GM19467 (cell line): Measurements from ENCODE around the gene USP47.
A peak's percentile ranks its signal among the peaks of the same experiment; 100 is the strongest.
"Not testable (repeated sequence)": the region's sequence is repeated elsewhere in the genome, so short reads cannot be mapped to it uniquely, and the experiment has no call there.

Source experiments
- ATAC-seq: cut with Tn5 transposase; IDR thresholded peaks from one replicate; pipeline ENCODE4 v1.9.1; 2021; ENCODE audit warnings: mild to moderate bottlenecking, moderate library complexity; ENCODE audit not compliant: unreplicated experiment

USP47 gene

GRCh38 chr11:11827272-11827671, 14.5 kb upstream of the USP47 start:
- no peak for ATAC-seq

GRCh38 chr11:11831406-11831805, 10.4 kb upstream of the USP47 start:
- not testable (repeated sequence) for ATAC-seq

DNA sequence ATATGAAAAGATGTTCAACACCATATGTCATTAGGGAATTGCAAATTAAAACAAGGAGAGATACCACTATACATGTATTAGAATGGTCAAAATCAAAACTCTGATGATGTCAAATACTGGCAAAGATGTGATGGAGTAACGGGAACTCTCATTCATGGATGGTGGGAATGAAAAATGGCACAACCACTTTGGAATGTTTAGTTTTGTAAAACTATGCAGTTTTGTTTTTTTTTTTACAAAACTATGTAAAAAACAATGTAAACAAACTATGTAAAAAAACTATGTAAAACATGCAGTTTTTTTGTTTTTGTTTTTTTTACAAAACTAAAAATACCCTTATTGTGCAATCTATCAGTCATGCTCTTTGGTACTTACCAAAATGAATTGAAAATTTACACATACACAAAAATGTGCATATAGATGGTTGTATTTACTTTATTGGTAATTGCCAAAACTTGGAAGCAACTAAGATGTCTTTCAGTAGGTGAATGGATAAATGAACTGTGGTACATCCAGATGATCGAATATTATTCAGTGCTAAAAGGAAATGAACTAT, 5.0 kb upstream of the USP47 start:
- ATAC-seq, result no peak

DNA sequence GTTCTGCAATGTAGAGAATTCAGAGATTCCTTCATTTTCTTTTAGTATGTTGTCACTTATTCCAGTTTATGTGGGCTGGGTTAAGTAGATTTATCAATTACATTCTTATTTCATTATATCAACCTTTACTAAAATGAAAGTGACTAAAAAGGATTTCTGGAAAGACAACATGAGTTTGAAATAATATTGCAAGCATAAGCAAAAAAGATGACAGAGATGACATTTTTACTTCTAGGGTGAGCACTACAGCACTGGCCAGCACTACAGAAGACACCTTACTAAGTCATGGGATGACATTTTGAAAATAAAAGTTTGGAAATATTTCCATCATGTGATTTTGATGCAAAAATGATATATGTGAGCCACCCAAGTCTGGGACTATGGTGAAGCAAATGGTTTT, 2.1 kb upstream of the USP47 start:
- no peak for ATAC-seq

GRCh38 chr11:11841116-11841722, 553 bp upstream of the USP47 start:
- peak; percentile 25 for ATAC-seq

DNA sequence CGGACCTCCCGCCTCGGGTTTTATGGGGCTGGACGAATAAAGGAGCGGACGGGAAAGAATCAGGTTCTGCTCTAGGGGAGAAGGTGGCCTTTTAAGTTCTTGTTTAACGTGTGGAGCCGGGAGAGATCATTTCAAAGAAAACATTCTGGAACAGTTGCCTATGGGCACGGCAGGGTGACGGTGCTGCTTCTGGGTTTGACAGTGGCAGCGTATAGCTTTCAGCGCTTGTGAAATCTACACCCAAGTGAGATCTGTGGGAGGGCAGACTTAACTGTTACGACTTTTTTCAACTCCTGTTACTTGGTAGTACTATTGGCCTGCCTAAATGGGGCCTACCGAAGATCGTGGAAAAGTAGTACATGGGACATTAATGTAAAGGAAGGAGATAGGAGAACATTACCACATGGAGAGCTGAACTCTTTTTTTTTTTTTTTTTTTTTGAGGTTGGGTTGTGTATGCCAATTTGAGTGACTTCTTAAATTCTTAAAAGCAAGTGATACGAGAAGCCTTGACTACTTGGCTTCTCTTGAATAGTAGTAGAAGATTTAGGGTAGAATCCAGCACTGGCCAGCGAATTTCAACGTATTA, 743 bp downstream of the USP47 start:
- peak; percentile 29 for ATAC-seq

- no peak for ATAC-seq
Observed at GRCh38 chr11:11843211-11843621, 1.4 kb downstream of the USP47 start.

GRCh38 chr11:11843642-11844041, 1.9 kb downstream of the USP47 start:
- ATAC-seq, result no peak

- no peak for ATAC-seq
Observed at GRCh38 chr11:11844272-11844671, 2.5 kb downstream of the USP47 start.

DNA sequence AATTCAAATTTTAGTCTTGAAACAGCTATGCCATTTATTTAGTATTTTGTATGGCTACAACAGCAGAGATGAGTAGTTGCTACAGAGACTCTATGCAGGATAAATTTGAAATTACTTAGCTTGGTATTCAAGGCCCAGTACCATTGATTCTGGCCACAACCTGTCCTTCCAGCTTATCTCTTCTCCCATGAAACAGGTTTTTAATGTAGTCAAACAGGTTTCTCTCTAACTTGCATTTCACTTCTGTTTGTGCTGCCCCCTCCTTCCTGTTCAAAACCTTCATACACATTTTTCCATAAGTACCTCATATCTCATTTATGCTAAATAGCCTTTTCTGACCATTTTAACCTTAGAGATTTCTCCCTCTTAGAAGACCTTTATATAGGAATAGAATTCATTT, 3.3 kb downstream of the USP47 start:
- ATAC-seq, result no peak

DNA sequence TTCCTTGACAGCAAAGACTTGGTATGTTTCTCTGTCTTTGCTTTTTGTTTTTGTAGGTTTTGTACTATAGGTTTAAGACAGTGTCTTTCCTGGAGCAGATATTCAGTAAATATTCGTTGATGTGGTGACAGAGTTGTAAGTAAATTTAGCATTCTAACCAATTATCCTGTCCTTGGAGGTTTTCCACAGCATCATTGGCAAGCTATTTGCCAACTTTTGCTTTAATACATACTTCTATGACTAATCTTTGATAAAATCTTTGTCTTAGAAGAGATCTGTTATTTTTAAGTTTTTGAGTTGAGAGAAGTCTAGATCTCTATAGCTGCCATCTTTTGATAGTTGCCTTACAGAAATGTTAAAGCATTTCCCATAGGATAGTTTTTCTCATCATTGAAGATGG, 3.8 kb downstream of the USP47 start:
- ATAC-seq, result no peak

DNA sequence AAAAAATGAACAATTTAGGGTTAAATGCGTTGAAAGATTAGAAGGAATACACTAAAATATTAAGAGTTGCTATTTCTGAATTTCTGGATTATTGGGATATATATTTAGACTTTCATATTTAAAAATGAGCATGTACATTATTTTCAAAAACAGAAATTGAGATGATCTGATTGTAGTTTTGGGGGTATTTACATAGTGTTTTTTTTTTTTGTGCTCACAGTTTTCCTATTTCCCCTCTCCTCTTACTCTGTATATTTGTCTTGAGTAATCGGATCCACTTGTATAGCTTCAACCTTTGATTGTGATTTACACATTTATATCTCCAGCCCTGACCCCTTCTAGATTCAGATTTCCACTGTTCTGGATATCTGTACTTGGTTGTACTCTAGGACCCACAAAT, 5.3 kb downstream of the USP47 start:
- ATAC-seq, result no peak

DNA sequence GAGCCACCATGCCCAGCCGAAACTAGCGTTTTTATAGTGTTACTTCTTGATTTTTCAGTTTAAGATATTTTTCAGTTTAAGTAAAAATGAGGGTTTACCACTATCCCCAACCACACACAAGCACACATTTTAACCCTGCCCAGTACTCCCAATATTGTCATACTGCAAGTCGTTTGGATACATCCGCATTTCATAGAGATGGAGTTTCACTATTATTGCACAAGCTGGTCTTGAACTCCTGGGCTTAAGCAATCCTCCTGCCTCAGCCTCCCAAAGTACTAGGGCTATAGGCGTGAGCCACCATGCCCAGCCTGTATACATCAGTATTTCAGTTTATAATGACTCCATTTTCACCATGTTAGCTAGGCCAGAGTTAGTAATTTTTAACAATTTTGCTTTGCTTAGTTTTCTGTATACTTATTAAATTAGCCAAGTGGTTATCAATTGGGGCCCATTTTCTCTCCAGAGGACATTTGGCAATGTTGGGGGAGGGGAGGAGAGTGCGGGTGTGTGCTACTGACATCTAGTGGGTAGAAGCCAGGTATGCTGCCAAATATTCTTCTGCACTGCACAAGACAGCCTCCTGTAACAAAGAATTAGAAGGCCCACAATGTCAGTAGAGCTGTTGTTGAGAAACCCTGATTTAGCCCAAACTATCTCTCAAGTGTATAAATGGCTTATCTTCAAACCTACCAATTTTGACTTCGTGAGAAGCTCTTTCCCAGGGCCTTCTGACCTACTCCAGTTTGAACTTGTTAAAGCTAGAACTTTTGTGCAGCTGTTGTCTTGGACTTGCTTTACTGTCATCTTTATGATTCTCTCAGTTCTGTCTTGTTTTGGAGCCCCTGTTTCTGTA, 7.3 kb downstream of the USP47 start:
- peak; percentile 60 for ATAC-seq

DNA sequence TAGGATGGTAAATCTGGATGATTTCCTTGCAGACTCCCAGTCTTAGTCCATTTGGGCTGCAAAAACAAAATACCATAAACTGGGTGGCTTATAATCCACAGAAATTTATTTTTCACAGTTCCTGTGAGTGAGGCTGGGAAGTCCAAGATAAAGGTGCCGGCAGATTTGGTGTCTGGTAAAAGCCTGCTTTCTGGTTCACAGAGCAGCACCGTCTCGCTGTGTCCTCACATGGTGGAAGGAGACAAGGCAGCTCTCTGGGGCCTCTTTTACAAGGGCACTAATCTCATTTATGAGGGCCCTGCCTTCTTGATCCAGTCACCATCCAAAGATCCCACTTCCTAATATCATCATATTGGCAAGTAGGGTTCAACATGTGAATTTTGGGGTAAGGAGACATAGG, 8.9 kb downstream of the USP47 start:
- ATAC-seq, result no peak

DNA sequence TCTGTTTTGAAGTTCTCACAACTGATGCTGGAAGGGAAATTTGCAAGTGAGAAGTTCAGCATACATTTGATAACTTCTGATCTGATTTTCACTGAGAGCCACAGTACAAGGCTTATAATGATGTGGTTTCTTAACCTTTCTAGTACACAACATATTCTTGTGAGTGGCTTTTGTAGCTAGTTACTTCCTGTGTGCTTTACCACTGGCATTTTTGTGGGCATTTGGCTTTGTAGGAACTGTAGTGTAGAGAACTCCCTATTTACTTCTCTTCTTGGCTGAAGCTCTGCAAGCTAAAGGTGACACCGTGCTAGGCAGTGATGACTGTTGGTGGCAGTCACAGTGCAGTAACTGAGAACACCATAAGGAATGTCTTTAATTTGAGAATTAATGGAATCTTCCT, 14.9 kb downstream of the USP47 start:
- no peak for ATAC-seq

DNA sequence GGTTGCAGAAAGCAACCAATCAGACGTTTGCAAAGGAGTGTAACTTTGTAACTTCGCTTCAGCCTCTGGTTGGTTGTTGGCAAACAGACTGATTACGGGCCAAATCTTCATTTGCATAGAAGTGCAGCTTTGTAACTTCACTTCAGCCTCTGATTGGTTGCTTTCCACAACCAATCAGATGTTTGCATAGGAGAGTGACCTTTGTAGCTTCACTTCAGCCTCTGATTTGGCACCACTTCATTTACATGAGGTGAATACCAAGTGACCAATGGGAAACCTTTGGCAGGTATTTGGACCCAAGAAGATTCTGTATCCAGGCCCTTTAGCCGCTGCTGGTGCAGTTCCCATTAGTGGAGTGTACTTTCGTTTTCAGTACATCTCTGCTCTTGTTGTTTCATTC, 16.0 kb downstream of the USP47 start:
- ATAC-seq, result no peak

GRCh38 chr11:11858676-11859075, 16.9 kb downstream of the USP47 start:
- no peak for ATAC-seq

DNA sequence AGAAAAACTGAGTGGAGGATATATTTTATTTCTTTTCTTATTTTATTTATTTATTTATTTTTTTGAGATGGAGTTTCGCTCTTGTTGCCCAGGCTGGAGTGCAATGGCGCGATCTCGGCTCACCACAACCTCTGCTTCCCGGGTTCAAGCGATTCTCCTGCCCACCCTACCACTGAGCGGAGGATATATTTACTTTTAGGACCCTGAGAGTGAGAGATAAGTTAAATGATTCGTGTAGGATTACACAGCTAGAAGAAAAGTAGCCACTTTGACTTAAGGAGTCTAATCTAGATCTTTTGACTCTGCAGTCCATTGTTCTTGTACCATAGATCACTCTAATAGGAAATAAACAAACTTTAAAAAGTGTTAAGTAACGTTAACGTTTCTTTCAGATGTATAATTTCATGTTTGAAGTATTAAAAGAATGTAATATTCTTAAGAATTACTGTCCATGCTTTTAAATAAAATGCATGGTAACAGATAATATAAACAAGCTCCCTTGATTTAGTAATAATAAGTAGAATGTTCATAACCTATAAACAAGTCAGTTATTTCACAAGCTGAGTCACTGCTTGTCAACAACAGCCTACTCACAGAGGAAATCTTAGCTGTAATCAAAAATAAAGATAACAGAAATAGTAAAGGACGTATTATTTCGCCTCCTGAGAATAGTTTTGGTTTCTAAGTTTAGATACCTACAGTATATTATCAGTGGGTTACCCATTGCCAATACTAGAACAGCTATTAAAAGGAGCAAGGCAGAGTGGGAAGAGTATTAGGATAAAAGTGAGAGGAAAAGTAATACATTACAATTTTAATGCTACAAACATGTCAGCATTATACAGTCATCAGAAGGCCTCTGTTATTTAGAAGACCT, 18.6 kb downstream of the USP47 start:
- no peak for ATAC-seq

DNA sequence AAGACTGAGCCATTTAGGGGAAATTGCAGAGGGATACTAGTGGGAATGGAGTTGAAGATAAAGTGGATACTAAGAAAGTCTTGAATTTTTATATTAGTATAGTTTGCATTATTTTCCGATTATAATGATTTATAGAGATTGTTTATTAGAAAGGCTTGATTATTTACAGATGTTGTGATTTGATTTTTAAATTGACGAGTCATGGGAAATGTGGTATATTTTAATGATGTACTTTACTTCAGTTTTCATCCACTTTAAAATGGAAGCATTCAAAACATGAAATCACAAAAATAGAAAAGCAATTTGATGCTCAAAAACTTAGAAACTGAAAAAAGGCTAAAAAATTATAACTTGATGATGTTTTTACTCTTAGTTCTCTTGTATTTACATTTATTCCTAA, 21.2 kb downstream of the USP47 start:
- ATAC-seq, result no peak

DNA sequence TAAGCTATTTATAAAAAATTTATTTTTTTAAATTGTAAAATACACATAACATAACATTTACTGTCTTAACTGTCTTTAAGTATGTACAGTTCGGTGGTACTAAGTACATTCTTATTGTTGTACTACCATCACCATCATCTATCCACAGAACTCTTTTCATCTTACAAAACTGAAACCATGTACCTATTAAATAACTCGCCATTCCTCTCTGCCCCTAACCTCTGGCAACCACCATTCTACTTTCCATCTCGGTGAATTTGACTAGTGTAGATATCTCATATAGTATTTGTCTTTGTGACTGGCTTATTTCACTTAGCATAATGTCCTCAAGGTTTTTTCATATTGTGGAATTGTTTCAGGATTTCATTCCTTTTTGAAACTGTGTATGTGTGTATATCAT, 22.6 kb downstream of the USP47 start:
- no peak for ATAC-seq

DNA sequence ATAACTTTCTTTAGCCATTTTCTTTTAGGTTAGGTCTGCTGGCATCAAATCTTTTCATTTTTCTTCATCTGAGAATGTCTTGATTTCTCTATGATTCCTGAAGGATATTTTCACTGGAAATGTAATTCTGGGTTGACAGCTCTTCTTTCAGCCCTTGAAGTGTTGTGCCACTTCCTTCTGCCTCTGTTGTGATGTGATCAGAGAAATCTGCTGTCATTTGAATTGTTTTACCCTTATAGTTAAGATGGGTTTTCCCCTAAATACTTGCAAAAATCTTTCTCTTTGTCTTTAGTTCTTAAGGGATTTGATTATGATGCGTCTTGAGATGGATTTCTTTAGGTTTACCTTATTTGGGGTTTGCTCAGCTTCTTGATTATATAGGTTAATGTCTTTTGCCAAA, 23.0 kb downstream of the USP47 start:
- no peak for ATAC-seq
